Right atrium auricular region (tissue), 2 donors: ENCODE results near the gene FPGT. TPM values are rescaled to one million over a fixed set of nuclear protein-coding genes. Genes with fewer than 3 reads are reported as not detected.
"Not testable (repeated sequence)": the region's sequence is repeated elsewhere in the genome, so short reads cannot be mapped to it uniquely, and the experiment has no call there.

Experiments
- DNase-seq: peaks from one replicate; pipeline ENCODE4 v3.0.0-alpha.2; 2019; ENCODE audit warnings: low spot score
- H3K27ac ChIP-seq, 2 donors: fragments of 200-600 bp; sonication (generic); 1 replicate in 1 of 2; 2 replicates in 1 of 2; pipeline ENCODE4 v1.5.1; 2016 to 2019
- H3K27me3 ChIP-seq, 2 donors: fragments of 200-600 bp; sonication (generic); one replicate each; pipeline versions ENCODE4 v1.5.1 to v1.6.0; 2017 to 2019
- H3K36me3 ChIP-seq: fragments of 200-600 bp; sonication (generic); one replicate; pipeline ENCODE4 v1.5.1; 2016
- H3K4me1 ChIP-seq, 2 donors: fragments of 200-600 bp; sonication (generic); one replicate each; pipeline versions ENCODE4 v1.5.1 to v1.6.0; 2017 to 2019
- H3K4me3 ChIP-seq, 2 donors: fragments of 200-600 bp; sonication (generic); 1 replicate in 1 of 2; 2 replicates in 1 of 2; pipeline ENCODE4 v1.5.1; 2017 to 2019; ENCODE audit warnings: mild to moderate bottlenecking in 1 of 2, moderate library complexity in 1 of 2
- H3K9me3 ChIP-seq, 2 donors: fragments of 200-600 bp; sonication (generic); one replicate each; pipeline ENCODE4 v1.5.1; 2019
- CTCF ChIP-seq, 2 donors: fragments of 200-600 bp; sonication (generic); IDR thresholded peaks; one replicate each; pipeline ENCODE4 v1.5.1; 2019; ENCODE audit warnings: antibody characterized with exemption in 2 of 2
- total RNA-seq, 2 donors: library from RNA; depleted of rRNA; stranded (reverse); fragments of >200 nt; gene quantifications; one replicate each; pipeline ENCODE4 v1.1.0, GENCODE V29; 2016

Gene FPGT
- total RNA-seq, 2 donors from 2014 or later, result 4.1 to 7.5 TPM

- H3K27ac ChIP-seq, result no peak overlapping the region
Observed at GRCh38 chr1:74245168-74245772, 47.2 kb downstream of the FPGT start.

GRCh38 chr1:74246315-74246714 lies 48.3 kb downstream of the FPGT start:
- no peak overlapping the region for H3K4me3 ChIP-seq
- H3K27me3 ChIP-seq, result no peaks in the 10 kb centered on the region
- no peak for TF ChIP-seq CTCF (IDR thresholded peaks at IDR 0.05)
- H3K4me1 ChIP-seq, result peaks cover 0 to 15% of the 10 kb centered on the region in 2 donors
- H3K36me3 ChIP-seq, result no peaks in the 10 kb centered on the region
- H3K27ac ChIP-seq, result no peak overlapping the region
- H3K9me3 ChIP-seq, result peaks cover 0 to 8% of the 10 kb centered on the region in 2 donors
- DNase-seq, result no peak

More at GRCh38 chr1:74245168-74245772, 47.2 kb downstream of the FPGT start:
- H3K36me3 ChIP-seq, result no peaks in the 10 kb centered on the region
- no peaks in the 10 kb centered on the region for H3K27me3 ChIP-seq
- no peak for TF ChIP-seq CTCF (IDR thresholded peaks at IDR 0.05)
- no peak for DNase-seq
- H3K4me3 ChIP-seq, result no peak overlapping the region
- peaks cover 0 to 8% of the 10 kb centered on the region in 2 donors for H3K9me3 ChIP-seq
- H3K4me1 ChIP-seq, result peaks cover 0 to 15% of the 10 kb centered on the region in 2 donors

GRCh38 chr1:74247881-74248528 lies 50.0 kb downstream of the FPGT start:
- Histone ChIP-seq H3K27me3 (no peaks in the 10 kb centered on the region), H3K4me3 (no peak overlapping the region), H3K4me1 (peaks cover 0 to 15% of the 10 kb centered on the region in 2 donors), H3K27ac (no peak overlapping the region), H3K36me3 (no peaks in the 10 kb centered on the region), H3K9me3 (peaks cover 0 to 8% of the 10 kb centered on the region in 2 donors)
- no peak for DNase-seq
- TF ChIP-seq CTCF (IDR thresholded peaks at IDR 0.05), result no peak

GRCh38 chr1:74253243-74253824 lies 55.3 kb downstream of the FPGT start:
- H3K4me1 ChIP-seq, H3K4me3 ChIP-seq, H3K36me3 ChIP-seq, H3K9me3 ChIP-seq, H3K27me3 ChIP-seq, DNase-seq, H3K27ac ChIP-seq: not testable (repeated sequence)

Other genes starting within 250 kb of the FPGT start
- under 1 TPM in 1 of 2 donors, not detected in 1; 0.16 TPM for gene LRRIQ3, start 66 bp upstream of the FPGT start, total RNA-seq
- 10 to 100 TPM; 14.6 to 18.3 TPM for gene TNNI3K, start 37.1 kb downstream of the FPGT start, total RNA-seq